Central memory CD4-positive, alpha-beta T cell (primary cell): ENCODE data around the gene PM20D2.
"Not testable (repeated sequence)": the region's sequence is repeated elsewhere in the genome, so short reads cannot be mapped to it uniquely, and the experiment has no call there.

Experiments
- DNase-seq: peaks from one replicate; pipeline ENCODE4 v3.0.0; 2022
- total RNA-seq, 3 experiments: gene quantifications; one replicate each; lab custom pipeline; 2026; lab: John Stamatoyannopoulos, UW

The PM20D2 gene
- total RNA-seq: 31.6 to 43.9 (median 40.6) reads per million in 3 experiments

- peak; percentile 52 for DNase-seq
These were observed at the start of gene PM20D2 for GRCh38 chr6:89145956-89146717. TSS of gene PM20D2 (plus strand) at chr6:89146055. CDS start at chr6:89146145, 90 bp downstream.

GRCh38 chr6:89098461-89098860 lies 47.4 kb upstream of the PM20D2 start:
- DNase-seq: no peak

DNA sequence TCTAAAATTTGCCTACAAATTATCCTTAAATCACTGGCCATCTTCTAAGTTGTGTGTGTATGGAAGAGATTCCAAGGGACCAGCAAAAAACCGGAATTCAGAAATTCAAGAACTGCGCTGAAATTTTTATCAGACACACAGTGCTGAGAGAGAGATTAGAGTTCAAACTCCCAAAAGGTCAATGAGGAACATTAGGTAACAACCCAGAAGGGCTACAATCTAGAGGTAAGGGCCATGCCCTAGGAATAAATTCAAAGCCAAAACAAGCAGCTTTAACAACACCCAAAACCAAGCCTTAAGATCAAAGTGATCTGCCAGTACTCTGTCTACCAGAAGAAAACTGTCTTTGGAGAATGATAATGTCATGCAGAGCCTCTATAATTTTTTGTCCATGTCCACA lies 45.7 kb upstream of the PM20D2 start:
- DNase-seq: no peak

DNA sequence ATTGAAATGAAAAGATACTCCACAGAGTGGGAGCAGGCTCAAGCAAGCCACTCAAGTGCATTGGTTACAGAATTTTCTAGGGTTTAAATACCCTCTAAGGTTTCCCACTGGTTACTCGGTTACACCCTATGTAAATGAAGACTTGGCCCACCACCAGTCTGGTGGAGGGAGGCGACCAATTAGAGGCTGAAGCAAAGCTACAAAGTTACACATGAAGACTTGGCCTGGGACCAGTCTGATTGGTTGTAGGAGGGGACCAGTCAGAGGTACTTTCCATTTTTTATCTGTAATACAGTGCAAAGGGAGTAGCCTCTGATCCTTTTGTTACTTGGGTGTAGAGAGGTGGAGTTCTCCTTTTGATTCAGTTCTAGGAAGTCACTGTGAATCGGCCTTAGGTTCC lies 35.6 kb upstream of the PM20D2 start:
- no peak for DNase-seq

DNA sequence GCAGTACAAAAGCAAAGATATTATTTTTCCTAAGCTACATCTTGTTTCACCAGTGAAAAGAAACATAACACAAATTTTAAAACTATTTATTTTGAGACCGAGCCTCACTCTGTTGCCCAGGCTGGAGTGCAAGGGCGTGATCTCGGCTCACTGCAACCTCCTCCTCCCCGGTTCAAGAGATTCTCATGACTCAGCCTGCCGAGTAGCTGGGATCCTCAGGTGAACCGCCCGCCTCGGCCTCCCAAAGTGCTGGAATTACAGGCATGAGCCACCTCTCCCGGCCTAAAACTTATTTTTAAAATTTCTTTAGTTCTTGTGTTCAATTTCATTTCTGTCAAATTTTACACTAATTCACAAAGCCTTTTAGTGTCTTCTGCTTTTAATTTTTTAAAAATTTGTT lies 33.9 kb upstream of the PM20D2 start:
- no peak for DNase-seq

GRCh38 chr6:89116702-89117101 lies 29.2 kb upstream of the PM20D2 start:
- DNase-seq: no peak

DNA sequence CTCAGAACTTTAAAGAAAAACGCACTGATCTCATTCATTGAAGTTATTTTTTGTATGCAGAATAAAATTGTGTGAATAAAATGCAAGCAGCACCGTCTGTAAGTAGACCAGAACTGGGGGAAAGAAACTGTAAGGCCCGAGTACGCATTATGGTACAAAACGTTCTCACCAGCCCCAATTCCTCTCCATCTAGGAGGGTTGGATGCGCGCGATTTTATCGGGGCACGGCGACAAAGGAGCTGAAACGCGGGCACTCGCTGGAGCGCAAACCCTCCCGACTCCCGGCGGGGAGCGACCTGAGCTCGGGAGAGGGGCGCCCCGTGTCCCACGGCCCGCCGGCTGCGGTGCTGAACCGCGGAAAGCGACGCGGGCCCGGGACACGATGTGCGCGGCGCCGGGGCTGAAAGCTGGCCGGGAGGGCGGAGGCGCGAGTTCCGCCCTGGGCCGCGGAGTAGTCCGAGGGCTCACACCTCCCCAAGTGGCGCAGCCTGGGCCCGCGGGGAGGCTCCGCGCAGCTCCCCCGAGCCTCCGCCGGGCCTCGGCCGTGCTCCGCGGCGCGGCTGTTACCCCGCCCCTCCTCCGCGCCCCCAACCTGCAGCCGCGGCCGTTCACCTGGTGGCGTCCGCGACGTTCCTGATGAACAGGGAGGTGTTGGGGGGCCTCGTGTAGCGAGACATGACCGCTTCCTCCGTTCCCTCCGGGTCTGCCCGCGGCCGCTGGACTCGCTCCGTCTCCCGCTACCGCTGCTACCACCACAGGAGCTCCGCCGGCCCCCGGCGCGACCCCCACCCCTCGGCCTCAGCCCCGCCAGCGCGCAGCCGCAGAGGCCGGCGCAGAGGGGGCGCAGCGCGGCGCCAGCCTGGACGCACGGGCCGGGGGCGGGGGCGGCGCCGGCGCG lies 28.4 kb upstream of the PM20D2 start, which contains the start of gene SRSF12:
TSS of gene SRSF12 (minus strand) at position 861 of the 898 bp plus-strand sequence. CDS start at position 677, 184 bp downstream.
- DNase-seq: peak; percentile 12

- DNase-seq: no peak
These were observed 26.9 kb upstream of the PM20D2 start for GRCh38 chr6:89118931-89119330.

DNA sequence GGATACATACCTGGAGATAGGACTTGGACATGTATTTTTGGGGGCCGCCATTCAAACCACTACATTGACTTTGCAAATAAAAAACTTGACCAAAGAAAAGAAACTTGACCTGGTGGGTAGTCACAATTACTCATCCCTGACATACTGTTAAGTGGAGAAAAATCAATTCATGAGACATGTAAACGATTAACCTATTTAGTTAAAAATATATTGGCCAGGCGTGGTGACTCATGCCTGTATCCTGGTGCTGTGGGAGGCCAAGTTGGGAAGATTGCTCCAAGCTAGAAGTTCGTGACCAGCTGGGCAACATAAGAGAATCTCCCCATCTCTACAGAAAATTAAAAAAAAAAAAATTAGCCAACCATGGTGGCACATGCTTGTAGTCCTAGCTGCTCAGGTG lies 25.5 kb upstream of the PM20D2 start:
- no peak for DNase-seq

DNA sequence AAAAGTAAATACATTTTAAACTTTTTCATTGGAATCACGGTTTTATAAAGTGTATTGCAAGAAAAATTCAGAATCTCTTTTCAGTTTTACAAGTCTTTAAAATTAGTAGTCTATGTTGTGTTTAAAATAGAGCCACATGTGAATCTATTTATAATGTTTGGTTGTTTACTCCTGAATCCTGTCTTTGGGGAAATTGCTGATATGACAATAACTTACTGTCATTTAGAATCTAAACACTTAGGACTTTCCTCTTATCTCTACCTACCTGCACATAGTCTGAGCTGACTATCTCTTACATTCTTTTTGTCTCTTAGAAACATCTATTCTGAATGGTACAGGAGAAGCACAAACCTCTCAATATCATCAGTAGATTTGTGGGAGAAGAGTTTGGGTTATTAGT lies 23.9 kb upstream of the PM20D2 start:
- no peak for DNase-seq

DNA sequence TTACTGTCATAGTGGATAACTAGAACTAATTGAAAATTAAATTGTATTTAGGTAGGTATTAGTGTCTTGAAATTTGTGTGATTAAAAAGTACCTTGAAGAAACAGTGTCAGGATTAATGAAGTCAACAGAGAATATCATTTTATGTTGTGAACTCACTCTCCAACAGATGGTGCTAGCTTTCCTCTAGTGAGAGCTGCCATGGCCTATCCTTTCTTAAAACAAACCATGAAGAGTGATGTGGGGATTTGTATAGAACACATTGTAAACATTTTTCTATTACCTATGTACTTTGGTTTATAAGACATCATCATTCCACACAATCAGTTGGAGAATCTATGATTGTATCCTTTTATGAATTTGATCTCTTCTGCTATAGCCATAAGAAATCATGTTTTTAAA lies 23.2 kb upstream of the PM20D2 start:
- no peak for DNase-seq

GRCh38 chr6:89128256-89128671 lies 17.6 kb upstream of the PM20D2 start:
- DNase-seq: not testable (repeated sequence)

DNA sequence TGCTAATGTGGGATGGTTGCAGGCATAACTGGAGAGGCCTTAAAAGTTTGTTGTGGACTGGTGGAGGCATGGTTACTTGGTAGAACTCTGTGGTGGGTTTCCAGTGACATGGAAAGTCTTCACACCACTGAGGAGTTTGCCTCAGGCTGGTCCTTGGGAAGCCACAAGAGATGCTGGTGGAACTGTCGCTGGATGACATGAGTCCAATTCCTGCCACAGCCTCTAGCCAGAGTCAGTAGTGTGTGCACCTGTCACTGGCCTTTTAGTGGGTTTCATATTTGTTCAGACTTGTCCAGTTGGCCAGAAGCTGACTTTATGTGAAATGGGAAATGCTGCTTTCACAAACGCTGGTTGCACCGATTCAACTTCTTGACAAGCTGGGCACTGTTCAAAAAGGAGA lies 14.3 kb upstream of the PM20D2 start:
- no peak for DNase-seq

DNA sequence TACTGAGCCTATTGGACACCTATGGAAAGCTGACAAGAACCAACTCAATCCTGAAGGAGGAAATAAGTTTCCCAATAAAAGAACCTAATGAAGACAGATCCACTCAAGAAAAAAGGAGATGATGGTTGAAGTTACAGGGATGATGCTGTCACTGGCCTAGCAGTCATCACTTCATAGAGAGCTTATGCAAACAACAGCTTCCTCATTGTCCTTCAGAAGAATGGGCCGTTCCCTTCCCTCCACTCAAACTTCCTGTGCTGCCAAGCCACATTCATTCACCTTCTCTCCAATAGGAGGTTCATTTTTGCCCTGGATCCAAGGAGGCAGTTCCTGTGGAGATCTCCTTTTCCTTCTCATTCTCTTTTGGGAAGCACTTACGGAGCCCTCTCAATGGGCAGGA lies 13.8 kb upstream of the PM20D2 start:
- DNase-seq: no peak

GRCh38 chr6:89133981-89134380 lies 11.9 kb upstream of the PM20D2 start:
- DNase-seq: no peak

- DNase-seq: no peak
These were observed 11.1 kb upstream of the PM20D2 start for GRCh38 chr6:89134723-89135122.

GRCh38 chr6:89138173-89138572 lies 7.7 kb upstream of the PM20D2 start:
- DNase-seq: no peak

GRCh38 chr6:89139509-89140346 lies 6.1 kb upstream of the PM20D2 start:
- DNase-seq: no peak

DNA sequence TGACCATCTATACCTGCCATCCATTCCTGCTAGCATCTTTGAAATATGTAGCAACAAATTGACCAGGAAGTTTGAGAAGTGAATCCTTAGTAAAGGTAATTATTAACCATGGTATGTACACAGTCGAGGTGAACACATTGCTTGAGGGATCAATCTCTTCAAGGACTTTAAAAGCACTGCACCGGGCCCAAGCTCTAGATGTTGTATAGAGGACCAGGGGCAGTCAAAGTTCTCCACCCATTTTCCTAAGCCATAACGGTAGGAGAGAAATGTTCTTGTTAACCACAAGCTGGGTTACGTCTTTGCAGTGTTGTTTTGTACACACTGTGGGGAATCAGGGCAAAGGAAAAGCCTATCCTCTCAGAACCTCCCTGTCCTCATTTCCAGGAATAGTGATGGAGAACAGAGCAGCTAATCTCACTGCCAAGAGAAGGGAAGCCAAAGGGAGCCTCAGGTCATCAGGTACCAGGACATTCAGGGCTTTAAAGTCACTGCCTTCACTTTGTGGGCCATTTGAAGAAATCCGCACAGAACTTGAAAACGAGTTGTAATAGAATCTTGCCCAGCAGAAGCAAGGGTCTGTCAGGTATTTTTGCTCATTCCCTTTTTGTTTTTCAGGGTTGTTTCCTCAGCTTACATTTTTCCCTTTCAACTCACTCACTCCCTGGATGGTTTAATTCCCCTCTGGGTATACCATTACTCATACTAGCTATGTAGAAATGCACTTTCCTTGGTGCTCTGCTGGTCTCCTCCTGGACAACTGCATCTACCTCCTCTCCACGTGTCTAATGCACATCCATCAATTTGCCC lies 5.3 kb upstream of the PM20D2 start:
- no peak for DNase-seq

DNA sequence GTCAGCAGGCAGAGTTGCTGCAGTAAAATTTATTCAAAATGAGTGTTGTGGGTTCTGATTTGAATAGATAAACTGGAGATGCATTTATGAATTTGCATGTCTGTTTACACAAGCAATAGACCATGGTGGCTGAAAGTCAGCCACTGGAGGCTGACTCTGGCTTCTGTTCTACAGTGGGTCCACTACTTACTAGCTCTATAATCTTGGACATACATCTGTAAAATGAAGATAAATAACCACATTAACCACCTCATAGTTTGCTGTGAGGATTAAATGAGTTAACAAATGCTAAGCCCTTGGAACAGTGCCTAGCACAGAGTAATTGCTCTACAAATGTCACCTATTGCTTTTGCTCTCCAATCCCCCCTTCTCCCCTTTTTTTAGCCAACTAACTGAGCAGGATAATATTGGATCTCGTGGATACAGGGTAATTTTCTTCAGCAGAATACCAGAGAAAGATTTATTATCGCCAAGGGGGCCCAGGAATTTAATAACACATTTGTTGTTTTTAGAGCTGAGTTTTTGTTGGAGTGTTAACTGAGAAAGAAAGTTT lies 1.4 kb upstream of the PM20D2 start:
- DNase-seq: no peak
